Activated CD8-positive, alpha-beta memory T cell treated with anti-CD3 and anti-CD28 coated beads for 4 hours (primary cell): ENCODE results near the gene RBFOX1.

Experiments
- DNase-seq, 2 donors: peaks; one replicate each; pipeline ENCODE4 v3.0.0-alpha.2; 2020; ENCODE audit warnings: low read depth in 2 of 2

The RBFOX1 gene

DNA sequence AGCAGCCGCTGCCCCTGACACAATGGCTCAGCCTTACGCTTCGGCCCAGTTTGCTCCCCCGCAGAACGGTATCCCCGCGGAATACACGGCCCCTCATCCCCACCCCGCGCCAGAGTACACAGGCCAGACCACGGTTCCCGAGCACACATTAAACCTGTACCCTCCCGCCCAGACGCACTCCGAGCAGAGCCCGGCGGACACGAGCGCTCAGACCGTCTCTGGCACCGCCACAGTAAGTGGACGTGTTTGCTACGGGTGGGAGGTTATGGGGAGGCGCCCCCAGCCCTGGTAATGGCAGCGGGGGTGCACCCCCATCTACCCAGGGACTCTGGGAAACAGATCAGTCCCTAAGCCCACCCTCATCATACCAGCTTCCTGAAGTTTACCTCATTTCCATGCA, 185.5 kb downstream of the RBFOX1 start:
- DNase-seq, result no peak

DNA sequence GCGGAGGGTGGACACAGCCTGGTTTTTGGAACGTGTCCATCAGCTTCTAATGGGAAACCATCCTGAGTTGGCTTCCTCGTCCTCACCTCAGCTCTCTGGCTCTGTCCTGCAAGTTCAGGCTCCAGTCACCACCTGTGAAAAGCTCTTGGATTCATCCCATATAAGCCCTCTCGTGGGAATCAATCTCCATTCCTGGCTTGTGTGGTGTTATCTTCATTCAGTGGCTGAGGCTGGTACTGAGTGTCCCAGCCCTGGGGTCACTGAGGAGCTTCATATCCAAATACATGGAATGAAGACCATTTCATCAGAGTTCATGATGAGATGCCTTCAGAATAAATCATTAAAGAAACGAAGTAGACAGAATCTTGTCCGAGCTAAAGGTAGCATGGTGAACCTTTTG, 189.2 kb downstream of the RBFOX1 start:
- no peak for DNase-seq

DNA sequence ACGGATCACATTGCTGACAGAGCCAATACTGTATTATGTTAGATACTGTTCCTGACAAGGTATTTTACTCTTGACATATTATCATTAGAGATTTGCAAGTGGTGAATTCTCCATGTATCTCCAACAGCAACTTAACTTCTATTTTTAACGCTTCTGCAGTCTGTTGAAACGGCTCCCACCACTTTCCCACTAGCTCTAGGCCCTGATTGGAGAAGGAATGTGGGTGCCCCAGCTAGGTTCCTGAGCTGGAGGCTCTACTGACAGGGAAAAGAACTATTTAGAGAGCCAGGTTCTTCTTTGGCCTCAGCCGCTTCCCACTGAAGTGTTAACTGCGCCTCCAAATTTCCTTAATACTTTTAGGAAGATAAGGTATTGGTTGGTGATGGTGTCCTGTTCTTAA, 191.8 kb downstream of the RBFOX1 start:
- no peak for DNase-seq

DNA sequence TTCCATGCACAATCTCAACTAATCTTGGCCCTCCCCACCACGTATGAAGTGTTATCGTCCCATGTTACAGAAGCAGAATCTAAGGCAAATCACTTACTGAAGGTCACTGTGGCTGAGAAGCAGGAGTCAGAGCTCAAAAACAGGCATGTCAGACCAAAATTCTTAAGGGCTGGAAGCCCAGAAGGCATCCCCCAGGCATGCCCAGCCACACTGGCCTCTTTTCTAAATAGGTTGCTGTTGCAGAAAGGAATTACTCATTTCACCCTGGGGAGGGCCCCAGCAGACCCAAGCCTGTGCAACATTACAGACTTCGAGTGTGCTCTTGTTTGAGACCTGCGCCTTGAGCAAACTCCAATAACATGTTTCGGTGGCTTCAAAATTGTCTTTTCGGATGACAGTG, 194.1 kb downstream of the RBFOX1 start:
- DNase-seq, result no peak

DNA sequence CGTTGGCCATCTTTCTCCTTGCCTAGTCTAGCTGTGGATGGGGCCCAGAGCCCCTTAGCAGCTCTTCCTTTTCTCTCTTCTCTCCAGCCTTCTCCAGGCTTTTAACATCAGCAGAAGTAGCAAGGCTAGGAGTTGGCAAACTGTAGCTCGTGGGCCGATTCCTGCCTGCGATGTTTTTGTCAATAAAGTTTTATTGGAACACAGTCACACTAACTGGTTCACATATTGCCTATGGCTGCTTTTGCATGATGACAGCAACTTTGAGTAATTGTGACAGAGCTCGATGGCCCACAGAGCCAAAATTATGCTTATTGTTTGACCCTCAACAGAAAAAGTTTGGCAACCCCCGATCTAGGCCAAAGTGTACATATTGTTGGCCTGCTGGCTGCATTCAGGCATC, 199.9 kb downstream of the RBFOX1 start:
- DNase-seq, result no peak

DNA sequence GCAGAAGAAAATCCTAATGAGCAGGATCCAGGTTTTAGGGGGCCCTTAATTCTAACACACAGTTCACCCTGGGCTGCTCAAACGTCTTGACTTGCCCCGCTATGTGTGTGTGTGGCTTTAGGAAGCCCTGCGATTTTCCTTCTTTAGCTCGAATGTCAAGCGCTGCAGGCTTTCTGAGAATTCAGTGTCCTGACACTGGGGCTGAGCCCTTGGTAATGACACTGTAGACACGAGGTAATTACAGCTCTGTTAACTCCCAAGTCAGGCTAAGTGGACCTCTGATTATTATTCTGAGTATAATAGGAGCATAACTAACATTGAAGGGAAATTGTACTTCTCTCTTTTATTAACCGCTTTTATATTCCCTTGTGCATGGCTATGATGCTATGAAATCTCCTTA, 202.1 kb downstream of the RBFOX1 start:
- no peak for DNase-seq

DNA sequence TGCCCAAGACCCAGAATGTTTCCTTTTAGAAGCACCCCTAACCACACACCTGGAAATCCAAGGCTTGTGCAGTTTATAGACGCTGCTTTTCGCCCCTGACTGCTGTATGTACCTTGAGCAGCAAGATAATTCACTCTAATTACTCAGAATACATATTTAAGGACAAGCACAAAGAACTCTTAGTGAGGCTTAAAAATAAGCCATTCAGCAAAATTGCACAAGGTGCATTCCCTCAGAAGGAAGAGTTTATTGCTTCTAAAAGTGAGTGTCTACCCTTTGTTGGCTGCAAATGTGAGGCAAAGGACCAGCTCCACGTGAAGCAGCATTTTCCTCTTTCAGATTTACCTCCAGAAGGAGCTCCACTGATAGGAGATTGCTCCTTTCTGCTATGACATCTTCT, 208.4 kb downstream of the RBFOX1 start:
- no peak for DNase-seq

DNA sequence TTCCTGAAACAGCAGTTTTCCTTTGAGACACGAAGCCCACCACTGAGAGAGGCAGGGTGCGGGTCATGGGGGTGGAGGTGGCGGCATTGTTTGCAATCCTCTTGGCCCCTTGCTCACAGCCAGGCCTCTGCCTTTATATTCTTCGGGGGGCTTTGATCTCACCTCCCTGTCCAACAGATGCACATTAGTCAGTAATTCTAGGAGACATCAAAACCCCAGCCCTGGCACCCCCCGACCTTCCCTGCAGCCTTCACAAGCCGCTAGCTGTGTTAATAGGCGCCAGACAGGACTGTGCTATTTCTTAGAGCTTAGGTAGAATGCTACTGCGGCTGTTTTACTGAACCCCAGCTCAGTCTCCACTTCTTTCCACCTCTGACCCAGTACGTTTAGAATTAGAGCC, 212.6 kb downstream of the RBFOX1 start:
- DNase-seq, result no peak

DNA sequence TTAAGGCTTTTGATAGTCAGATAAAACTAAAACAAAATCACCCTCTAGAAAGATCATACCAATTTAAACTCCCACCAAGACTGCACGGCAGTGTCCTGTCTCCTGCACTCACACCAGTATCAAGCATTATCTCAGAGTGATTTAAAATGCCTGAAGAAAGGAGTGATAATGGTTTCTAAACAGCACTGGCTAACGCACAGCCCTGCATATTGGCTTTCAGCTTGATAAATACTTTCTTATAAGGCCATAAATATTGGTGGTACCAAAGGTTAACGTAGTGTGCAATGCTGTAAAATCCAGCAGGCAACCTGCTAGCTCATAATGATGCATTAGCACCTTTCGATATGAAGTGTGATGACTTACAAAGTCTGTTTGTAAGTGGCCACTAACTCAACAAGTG, 214.3 kb downstream of the RBFOX1 start:
- DNase-seq, result no peak

DNA sequence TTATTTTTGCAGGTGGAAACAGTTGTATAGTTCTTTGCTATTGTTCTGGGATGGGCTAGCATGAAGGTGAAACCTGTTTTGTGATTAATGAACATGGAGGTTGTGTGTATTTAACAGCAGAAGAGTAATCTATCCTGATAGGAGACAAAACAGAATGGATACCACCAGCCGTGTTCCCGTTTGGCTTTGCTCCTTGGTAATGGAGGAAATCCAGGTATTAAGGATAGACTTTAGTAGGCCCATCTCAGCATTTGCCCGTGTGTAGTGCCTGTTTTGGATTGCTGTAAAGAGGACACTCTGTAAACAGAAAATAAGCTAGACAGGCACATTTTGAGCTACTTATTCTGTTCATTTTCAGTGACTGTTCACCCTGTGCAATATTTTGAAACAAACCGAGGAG, 215.1 kb downstream of the RBFOX1 start:
- no peak for DNase-seq

DNA sequence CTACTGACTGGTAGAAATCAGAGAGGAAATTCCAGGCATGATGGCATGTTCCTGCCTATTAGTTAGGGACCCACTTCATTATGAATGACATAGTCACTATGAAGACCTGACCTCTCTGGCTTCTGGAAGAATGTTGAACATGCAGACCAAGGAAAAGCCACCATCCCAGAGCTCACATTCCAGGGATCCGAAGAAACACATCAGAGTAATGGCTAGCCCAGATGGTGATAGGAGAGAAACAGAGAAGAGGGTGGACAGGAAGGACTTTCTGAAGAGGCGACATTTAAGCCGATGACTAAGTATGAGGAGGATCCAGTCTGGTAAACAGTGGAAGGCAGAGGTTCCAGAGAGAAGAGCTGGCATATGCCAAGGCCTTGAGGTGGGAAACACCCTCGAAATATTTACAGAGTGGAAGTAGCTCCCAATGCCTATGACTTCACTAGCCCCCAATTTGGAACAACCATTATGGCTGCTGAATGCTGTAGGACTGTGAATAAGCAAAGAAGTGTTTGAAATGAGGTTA, 216.2 kb downstream of the RBFOX1 start:
- DNase-seq, result no peak

DNA sequence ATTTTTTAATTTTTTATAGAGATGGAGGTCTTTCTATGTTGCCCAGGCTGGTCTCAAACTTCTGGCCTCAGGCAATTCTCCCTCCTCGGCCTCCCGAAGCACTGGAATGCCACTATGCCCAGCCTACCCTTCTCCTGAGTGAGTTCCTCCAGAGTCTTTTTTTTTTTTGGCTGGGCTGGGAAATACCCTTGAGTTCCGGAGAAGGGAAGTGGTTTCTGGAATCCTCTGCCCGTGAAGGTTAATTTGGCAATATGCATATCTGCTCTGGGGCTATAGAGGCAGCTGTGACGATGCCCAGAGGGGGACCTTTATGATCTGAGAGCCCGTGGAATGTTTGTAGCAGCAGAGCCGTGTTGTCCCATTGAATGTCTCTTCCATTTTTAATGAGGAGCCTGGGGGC, 217.5 kb downstream of the RBFOX1 start:
- DNase-seq, result no peak

DNA sequence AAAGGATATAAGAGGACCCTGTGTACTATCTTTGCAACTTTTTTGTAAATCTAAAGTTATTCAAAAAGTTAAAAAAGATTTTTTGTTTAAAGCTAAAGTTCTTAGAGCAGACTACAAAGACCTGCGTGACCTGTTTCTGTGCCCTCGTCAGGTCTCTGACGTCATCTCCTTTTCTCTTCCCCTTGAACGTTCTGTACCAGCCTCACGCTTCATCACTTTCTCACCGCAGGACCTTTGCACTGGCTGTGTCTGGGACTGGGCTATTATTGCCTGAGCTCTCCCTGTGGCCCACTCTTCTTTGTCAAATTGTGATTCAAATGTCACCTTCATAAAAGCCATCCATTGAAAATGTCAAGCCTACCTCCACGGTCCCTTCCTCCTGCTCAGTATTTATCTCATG, 222.8 kb downstream of the RBFOX1 start:
- DNase-seq, result no peak

DNA sequence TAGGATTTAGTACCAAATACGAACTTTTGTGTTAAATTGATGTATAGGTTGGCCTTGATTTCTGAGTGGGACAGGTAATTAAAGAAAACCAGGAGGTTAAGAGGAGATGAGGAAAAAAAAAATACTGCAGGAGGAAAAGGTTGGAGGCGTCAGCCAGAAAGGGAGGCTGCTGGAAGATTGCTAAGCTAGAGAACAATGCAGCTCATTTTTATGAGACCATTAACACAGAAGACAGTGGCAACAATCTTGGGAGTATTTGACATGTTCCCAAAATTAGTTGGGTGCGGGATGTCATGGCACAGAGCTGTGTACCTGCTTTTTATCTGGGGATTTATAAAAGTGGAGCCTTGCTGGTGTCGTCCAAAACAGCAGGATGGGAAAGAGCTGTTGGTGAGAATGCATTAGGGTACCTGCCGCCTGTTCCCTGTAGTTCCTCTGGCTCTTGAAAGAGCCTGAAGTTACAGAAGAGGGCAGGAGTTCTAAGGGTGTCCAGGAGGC, 229.3 kb downstream of the RBFOX1 start:
- DNase-seq, result no peak

DNA sequence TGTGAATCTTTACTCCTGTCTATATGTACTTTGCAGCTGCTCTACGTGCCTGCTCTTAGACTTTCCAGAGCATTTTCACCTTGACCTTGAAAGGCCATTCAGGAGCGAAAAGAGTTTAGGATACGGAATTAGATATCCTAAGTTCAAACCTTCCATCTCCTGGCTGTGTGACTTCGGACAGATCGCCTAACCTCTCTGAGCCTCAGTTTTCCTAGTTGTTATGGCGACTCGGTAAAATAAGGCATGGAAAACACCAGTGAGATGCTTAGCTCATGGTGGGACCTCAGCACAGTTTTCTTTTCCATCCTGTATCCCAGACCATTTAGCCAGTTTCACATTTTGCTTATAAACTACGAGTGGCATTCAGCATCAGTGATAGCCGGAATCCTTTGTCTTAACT, 233.7 kb downstream of the RBFOX1 start:
- DNase-seq, result no peak

DNA sequence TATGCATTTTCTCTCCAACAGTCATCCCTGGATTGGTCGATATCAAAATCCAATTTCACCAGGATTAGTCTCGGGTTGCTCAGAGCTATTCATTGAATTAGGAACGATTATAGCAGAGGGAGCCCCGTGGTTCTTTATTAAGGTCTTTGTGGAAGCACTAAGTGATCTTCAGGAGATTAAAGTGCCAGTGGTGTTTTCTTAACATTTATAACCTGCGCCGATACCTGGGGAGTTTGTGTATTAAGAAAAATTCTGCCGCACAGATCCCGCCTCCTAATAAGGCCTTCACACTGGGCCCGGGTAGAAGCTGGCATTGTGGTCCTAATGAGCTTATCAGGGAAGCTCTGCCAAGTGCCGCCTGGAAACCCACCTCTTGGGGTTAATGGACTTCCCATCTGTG, 238.7 kb downstream of the RBFOX1 start:
- no peak for DNase-seq

DNA sequence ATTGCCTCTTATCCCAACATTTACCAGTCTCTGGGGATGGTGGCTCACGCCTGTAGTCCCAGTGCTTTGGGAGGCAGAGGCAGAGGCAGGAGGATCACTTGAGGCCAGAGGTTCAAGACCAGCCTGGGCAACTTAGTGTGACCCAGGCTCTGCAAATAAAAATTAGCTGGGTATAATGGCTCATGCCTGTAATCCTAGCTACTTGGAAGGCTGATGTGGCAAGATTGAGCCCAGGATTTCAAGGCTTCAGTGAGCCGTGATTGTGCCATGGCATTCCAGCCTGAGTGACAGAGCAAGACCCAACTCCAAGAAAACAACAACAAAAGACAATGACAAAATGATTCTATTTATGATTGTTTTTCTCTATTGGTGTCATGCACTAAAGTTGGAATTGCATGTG, 244.9 kb downstream of the RBFOX1 start:
- no peak for DNase-seq

DNA sequence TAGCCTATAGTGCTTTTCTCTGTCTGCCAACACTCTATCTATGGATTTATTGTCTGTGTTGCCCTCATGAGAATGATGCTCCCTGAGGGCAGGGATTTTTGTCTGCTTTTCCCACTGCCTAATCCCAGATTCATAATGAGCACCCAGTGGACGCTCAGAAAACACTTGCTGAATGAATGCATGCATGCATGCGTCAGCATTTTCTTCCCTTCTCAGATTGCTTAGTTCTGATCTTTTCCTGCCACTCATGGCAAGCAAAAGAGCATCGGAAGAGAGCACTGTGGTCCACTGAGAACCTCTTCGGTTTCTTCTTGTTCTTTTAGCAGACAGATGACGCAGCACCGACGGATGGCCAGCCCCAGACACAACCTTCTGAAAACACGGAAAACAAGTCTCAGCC, 246.8 kb downstream of the RBFOX1 start:
- DNase-seq, result no peak

DNA sequence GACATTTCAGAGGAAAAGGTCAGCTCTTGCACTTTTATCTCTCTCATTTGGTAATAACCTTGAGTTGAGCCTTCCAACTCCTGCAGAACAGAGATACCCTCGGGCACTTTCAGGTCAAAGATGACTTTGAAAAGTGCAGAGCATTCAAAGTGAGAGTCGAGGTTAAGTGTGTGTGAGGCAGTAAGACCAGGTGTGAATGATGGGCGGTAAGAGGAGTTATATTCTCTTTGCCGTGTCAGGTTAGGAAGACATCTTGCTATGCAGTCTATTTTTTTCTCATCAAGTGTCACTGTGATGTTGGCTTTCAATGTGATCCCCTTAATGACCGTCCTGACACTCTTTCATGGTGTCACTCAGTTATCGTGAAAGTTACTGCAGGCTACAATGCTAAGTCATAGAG, 248.5 kb downstream of the RBFOX1 start:
- DNase-seq, result no peak

DNA sequence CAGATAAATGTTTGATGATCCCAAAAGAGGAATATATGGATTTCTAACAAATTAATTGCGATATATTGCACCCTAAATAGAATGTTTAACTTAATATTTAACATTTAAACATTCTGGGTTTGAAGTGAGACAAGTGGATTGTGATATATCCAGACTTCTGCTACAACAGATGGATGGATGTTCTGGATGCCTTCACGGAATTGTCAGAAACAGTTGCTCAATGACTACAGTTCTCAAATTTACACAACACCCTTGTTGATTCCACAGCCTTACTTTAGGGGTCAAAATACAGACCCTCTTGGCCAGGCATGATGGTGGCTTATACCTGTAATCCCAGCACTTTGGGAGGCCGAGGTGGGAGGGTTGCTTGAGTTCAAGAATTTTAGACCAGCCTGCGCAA, 250.8 kb downstream of the RBFOX1 start:
- no peak for DNase-seq

DNA sequence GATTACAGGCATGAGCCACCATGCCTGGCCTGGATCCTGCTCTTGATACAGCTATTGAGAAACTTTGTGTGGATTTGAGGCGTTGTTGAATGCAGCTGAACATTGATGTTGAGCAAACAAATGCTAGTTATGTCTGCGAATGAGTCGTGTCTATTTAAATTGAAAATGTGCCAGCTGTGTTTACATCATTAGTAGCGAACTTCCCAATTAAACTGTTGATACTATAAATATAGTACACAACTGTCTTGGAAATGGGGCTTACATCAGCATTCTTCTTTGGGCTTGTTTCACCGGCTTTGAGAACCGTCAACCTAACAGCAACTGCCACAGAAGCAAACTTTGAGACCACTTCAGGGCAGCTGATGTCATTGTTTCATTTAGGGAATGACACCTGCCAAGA, 251.9 kb downstream of the RBFOX1 start:
- DNase-seq, result no peak

DNA sequence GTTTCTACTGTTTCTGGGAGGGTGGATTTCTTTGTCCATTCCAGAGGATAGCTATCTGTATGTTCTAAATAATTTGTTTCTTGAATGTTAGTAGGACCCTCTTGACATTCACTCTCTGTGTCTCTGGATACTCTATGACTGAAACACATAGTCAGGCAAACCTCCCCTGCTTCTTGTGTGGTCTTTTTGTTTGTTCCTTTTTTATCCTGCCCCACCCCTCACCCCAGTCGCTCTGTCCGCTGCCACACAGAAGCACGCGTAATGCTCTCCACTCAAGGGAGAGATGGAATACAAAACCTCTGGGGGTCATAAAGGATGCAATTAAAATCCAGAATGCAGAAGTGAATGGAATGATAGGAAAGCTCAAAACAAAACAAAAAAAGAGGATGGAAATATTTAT, 253.1 kb downstream of the RBFOX1 start:
- no peak for DNase-seq

DNA sequence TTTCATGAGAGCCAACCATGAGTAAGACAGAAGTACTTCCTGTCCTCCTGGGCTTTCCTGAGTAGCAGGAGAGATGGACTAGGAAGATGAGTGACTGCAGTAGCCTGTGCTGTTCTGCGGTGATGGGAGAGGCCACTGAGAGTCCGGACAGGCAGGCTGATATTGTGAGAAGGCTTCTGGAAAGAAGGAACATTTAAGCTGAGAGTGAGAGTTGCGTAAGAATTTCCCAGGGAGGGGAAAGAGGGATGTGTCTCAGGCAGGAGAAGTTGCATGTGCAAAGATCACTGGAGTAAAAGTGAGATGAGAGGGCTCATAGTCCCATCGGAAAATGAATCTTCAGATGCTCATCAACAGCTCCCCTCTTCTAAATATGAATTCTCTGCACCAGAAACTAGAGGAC, 258.3 kb downstream of the RBFOX1 start:
- no peak for DNase-seq

DNA sequence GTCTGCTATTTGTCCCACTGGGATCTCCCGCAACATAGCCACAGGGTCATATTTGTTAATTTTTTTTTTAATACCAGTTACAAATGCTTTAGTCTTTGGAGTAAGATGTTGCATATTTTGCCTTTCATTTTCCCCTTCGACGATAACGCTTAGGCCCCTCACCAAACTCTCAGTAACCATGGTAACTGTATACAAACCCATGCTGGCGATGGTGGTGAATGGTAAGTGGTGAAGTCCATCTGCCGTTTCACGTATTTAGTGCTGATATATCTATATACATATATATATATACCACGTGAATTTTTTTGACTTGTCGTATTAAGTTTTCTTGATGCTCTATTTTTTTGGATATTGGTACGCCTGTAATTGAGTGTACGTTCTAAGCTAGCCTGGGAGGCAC, 263.7 kb downstream of the RBFOX1 start:
- no peak for DNase-seq

DNA sequence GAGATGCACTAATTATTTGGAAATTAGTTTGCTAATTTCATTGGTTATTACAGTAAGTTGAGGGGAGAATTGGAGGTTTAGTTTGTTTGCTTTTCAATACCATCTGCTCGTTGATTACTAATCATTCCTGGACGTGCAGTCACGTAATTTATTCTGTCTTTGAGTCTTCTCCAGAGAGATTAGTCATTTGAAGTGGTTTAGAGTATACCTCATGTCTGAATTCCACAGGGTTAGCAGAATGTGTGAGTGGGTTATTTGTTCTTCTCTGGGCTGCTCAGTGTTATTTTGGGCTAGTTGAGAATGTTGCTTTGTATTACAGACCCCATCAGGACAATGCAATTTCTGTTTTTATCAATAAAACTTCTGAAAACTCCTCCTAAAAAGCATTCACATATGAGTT, 265.0 kb downstream of the RBFOX1 start:
- no peak for DNase-seq
